Panc1 (cell line): Measurements from ENCODE around the gene CMYA5. TPM values are rescaled to one million over a fixed set of nuclear protein-coding genes. Genes with fewer than 3 reads are reported as not detected.

Source experiments
- ATAC-seq: fragments of 200-7000 bp; cut with Tn5 transposase; 2 replicates; pipeline ENCODE4 v1.9.1; 2020; ENCODE audit warnings: mild to moderate bottlenecking, moderate library complexity
- BruUV-seq: library from RNA; stranded (reverse); fragments of 400-500 nt; replicated peaks from 2 replicates; lab custom pipeline; 2021; lab: Mats Ljungman, UMichigan
- CTCF ChIA-PET: fragments of 300-600 bp; sonication (Branson Sonifier 250); formaldehyde crosslinking; loops from one replicate; lab custom pipeline; 2022; ENCODE audit warnings: antibody characterized with exemption; lab: Charles Lee
- POLR2A ChIA-PET: fragments of 300-600 bp; sonication (Branson Sonifier 250); formaldehyde crosslinking; loops from one replicate; lab custom pipeline; 2022; ENCODE audit warnings: antibody characterized with exemption; lab: Charles Lee
- DNase-seq: peaks from one replicate; pipeline ENCODE4 v3.0.0-alpha.2; 2010; ENCODE audit warnings: low read depth, low spot score
- H3K27ac ChIP-seq: 2 replicates; pipeline ENCODE4 v1.5.1; 2011; ENCODE audit warnings: mild to moderate bottlenecking, low read length, inconsistent platforms
- H3K27me3 ChIP-seq: fragments of 200-500 bp; sonication (Bioruptor generic); 2 replicates; pipeline ENCODE4 v1.6.0; 2014; ENCODE audit warnings: low read length, inconsistent platforms; ENCODE audit not compliant: control insufficient read depth, insufficient read depth
- H3K36me3 ChIP-seq: fragments of 200-500 bp; sonication (Bioruptor generic); 2 replicates; pipeline ENCODE4 v1.5.1; 2014; ENCODE audit warnings: inconsistent platforms, mild to moderate bottlenecking, low read length, moderate library complexity; ENCODE audit not compliant: control insufficient read depth, insufficient read depth
- H3K4me1 ChIP-seq: 2 replicates; pipeline ENCODE4 v1.5.1; 2011; ENCODE audit warnings: inconsistent platforms, mild to moderate bottlenecking, low read length, moderate library complexity; ENCODE audit not compliant: control insufficient read depth, insufficient read depth
- H3K4me3 ChIP-seq, 2 experiments: 2 replicates each; pipeline ENCODE4 v1.5.1; 2011 to 2012; ENCODE audit warnings: low read depth in 2 of 2, low read length in 2 of 2, mild to moderate bottlenecking in 2 of 2, inconsistent platforms in 1 of 2, moderate library complexity in 1 of 2
- H3K9me3 ChIP-seq: fragments of 200-500 bp; sonication (Bioruptor generic); 2 replicates; pipeline ENCODE4 v1.5.1; 2014; ENCODE audit warnings: low read depth, mild to moderate bottlenecking, inconsistent platforms, low read length, moderate library complexity; ENCODE audit not compliant: control insufficient read depth, insufficient read depth
- POLR2AphosphoS5 ChIP-seq: IDR thresholded peaks from 2 replicates; pipeline ENCODE4 v1.6.1; 2012; ENCODE audit warnings: mild to moderate bottlenecking, low read depth, low read length, moderate library complexity
- SIN3A ChIP-seq: IDR thresholded peaks from 2 replicates; pipeline ENCODE4 v1.6.1; 2012; ENCODE audit warnings: low read depth, mild to moderate bottlenecking, low read length, moderate library complexity, borderline replicate concordance; ENCODE audit not compliant: insufficient read depth
- TCF7L2 ChIP-seq: IDR thresholded peaks from 2 replicates; pipeline ENCODE4 v1.6.1; 2011; ENCODE audit warnings: mild to moderate bottlenecking, low read depth, low read length, inconsistent platforms
- in situ Hi-C: cut with HindIII; loops from 2 replicates; pipeline ENCODE4 v1.10.0; 2016; ENCODE audit warnings: low sequenced_read_pairs, low pct_unique_long_range_greater_than_20kb
- intact Hi-C: fragments of 100-400 bp; cut with micrococcal nuclease; formaldehyde crosslinking; loops from one replicate; pipeline ENCODE4 v1.10.0; 2022; ENCODE audit not compliant: unreplicated experiment
- total RNA-seq: library from RNA; stranded (reverse); gene quantifications from one replicate; pipeline ENCODE4 v1.2.1, GENCODE V29; 2021; ENCODE audit not compliant: unreplicated experiment
- TF ChIP-seq, protein P1 (sequence below), 2 experiments: IDR thresholded peaks; 2 replicates each; pipeline ENCODE4 v1.6.1; 2011 to 2012; ENCODE audit warnings: low read depth in 2 of 2, control low read depth in 1 of 2, low read length in 1 of 2, mild to moderate bottlenecking in 1 of 2, moderate library complexity in 1 of 2; ENCODE audit not compliant: insufficient read depth in 1 of 2
- TF ChIP-seq, protein P2 (sequence below): fragments of 450-650 bp; IDR thresholded peaks from 2 replicates; pipeline ENCODE4 v1.5.1; 2017; ENCODE audit warnings: mild to moderate bottlenecking

Gene CMYA5
- total RNA-seq, 1 experiment from 2014 or later = 0.31 TPM

DNA sequence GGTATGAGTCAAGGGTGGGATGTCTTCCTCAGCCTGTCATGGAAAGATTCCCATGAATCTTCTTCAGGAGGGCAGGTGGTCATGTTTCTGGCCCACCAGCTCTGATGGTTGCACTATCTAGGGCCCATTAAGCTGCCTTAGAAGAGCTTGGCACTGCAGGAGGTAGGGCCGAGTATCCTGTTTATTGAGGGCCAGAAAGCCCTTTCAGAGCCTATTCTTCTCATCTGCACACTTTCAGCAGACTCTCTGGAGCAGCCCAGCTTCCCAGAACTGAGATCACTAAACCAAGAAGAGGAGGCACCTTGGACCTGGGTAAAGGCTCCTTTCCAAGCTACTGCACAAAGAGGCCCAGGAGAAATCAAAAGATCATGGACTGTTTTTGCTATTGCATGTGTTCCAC, 154.9 kb downstream of the CMYA5 start:
- DNase-seq (no peak), ATAC-seq (no peak)
- H3K4me3 ChIP-seq = no peak overlapping the region
- no peak overlapping the region for H3K27ac ChIP-seq
- H3K36me3 ChIP-seq = no peaks in the 10 kb centered on the region
- no peaks in the 10 kb centered on the region for H3K9me3 ChIP-seq
- no peaks in the 10 kb centered on the region for H3K4me1 ChIP-seq
- CTCF ChIA-PET = no interaction called here
- in situ Hi-C loops = no loop called here
- intact Hi-C loops = no loop called here
- POLR2A ChIA-PET = no interaction called here
- TF ChIP-seq SIN3A (no peak), TCF7L2 (no peak), POLR2AphosphoS5 (no peak)
- TF ChIP-seq, protein P1, sequence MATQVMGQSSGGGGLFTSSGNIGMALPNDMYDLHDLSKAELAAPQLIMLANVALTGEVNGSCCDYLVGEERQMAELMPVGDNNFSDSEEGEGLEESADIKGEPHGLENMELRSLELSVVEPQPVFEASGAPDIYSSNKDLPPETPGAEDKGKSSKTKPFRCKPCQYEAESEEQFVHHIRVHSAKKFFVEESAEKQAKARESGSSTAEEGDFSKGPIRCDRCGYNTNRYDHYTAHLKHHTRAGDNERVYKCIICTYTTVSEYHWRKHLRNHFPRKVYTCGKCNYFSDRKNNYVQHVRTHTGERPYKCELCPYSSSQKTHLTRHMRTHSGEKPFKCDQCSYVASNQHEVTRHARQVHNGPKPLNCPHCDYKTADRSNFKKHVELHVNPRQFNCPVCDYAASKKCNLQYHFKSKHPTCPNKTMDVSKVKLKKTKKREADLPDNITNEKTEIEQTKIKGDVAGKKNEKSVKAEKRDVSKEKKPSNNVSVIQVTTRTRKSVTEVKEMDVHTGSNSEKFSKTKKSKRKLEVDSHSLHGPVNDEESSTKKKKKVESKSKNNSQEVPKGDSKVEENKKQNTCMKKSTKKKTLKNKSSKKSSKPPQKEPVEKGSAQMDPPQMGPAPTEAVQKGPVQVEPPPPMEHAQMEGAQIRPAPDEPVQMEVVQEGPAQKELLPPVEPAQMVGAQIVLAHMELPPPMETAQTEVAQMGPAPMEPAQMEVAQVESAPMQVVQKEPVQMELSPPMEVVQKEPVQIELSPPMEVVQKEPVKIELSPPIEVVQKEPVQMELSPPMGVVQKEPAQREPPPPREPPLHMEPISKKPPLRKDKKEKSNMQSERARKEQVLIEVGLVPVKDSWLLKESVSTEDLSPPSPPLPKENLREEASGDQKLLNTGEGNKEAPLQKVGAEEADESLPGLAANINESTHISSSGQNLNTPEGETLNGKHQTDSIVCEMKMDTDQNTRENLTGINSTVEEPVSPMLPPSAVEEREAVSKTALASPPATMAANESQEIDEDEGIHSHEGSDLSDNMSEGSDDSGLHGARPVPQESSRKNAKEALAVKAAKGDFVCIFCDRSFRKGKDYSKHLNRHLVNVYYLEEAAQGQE (IDR thresholded peaks at IDR 0.05; ENCODE audit: insufficient read depth in 1 of 2, low read depth in 2 of 2, low read length in 1 of 2) = no peak
- TF ChIP-seq, protein P2, sequence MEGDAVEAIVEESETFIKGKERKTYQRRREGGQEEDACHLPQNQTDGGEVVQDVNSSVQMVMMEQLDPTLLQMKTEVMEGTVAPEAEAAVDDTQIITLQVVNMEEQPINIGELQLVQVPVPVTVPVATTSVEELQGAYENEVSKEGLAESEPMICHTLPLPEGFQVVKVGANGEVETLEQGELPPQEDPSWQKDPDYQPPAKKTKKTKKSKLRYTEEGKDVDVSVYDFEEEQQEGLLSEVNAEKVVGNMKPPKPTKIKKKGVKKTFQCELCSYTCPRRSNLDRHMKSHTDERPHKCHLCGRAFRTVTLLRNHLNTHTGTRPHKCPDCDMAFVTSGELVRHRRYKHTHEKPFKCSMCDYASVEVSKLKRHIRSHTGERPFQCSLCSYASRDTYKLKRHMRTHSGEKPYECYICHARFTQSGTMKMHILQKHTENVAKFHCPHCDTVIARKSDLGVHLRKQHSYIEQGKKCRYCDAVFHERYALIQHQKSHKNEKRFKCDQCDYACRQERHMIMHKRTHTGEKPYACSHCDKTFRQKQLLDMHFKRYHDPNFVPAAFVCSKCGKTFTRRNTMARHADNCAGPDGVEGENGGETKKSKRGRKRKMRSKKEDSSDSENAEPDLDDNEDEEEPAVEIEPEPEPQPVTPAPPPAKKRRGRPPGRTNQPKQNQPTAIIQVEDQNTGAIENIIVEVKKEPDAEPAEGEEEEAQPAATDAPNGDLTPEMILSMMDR = no peak
- H3K27me3 ChIP-seq = peaks cover 4% of the 10 kb centered on the region; the same call in 1 of the 2 replicates
- BruUV-seq = no TSS peak

DNA sequence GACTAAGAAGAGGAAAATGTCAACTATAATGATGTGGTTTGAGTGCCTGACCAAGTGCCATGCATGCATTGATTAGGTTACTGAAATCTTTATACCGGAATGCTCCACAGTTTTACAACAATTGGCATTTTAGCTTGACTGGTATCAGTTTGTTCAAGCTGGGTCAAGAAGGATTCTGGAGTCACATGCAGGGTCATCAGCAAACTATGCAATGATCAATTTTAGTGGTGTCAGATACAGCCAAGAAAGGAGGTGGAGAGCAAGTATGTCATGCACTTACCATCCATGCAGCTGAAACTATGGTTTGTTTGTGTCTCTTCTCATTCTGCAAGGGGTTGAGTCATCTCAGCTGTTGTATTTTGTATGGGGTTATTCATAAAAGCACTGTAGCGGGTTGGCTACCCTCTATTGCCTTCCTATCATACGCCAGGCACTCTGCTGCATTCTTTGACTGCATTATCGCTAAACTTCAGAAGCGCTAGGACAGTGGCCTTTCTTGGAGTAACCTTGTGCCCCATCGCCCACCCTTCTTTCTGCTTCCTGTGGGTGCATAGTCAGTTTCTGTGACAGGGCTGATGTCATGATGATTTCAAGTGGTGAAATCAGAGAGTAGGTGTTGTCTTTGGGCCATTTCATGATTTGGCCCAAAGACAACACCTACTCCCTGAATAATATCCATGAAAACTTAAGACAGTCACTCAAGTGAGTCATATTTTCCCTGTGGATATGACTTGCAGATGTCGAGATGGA, 156.0 kb downstream of the CMYA5 start:
- in situ Hi-C loops = no loop called here
- ATAC-seq = no peak
- H3K27me3 ChIP-seq = no peaks in the 10 kb centered on the region
- H3K36me3 ChIP-seq = no peaks in the 10 kb centered on the region
- DNase-seq = no peak
- no TSS peak for BruUV-seq
- no peak overlapping the region for H3K27ac ChIP-seq
- H3K9me3 ChIP-seq = no peaks in the 10 kb centered on the region
- H3K4me3 ChIP-seq = no peak overlapping the region
- TF ChIP-seq SIN3A = no peak
- no peak for TF ChIP-seq POLR2AphosphoS5
- TF ChIP-seq, protein P1 (IDR thresholded peaks at IDR 0.05; ENCODE audit: insufficient read depth in 1 of 2, low read depth in 2 of 2, low read length in 1 of 2) = no peak
- TF ChIP-seq TCF7L2 = no peak
- TF ChIP-seq, protein P2 = no peak
- no peaks in the 10 kb centered on the region for H3K4me1 ChIP-seq
- intact Hi-C loops = no loop called here
- POLR2A ChIA-PET = no interaction called here
- CTCF ChIA-PET = no interaction called here
